Measurements from ENCODE around the gene PCDHGA6. TPM values are rescaled to one million over a fixed set of nuclear protein-coding genes. Genes with fewer than 3 reads are reported as not detected.

PCDHGA6 gene
- total and polyA plus RNA-seq, 2 donors (not counting 1 experiment from before 2014, with no cell fraction given): 0.78 to 2.5 TPM

GRCh38 chr5:141383345-141383744 is 9.7 kb downstream of the PCDHGA6 start:
- Histone ChIP-seq H3K4me1 (ENCODE audit: control insufficient read depth in 2 of 2, insufficient read depth in 2 of 2, low read length in 2 of 2) (no peaks in the 10 kb centered on the region), H3K27me3 (replicated peaks in 1 of 4; ENCODE audit: control extremely low read depth in 1 of 4, control insufficient read depth in 3 of 4, insufficient read depth in 4 of 4, low read length in 3 of 4) (peaks cover 0 to 44% (median 30%) of the 10 kb centered on the region in 4 experiments), H3K4me3 (ENCODE audit: control extremely low read depth in 1 of 5, extremely low read depth in 1 of 5, insufficient read depth in 1 of 5, low read depth in 2 of 5, low read length in 4 of 5) (no peak overlapping the region), H3K9me3 (ENCODE audit: control extremely low read depth in 1 of 3, control insufficient read depth in 2 of 3, insufficient read depth in 1 of 3, low read length in 2 of 3) (peaks cover 6 to 35% (median 23%) of the 10 kb centered on the region in 3 donors), H4K20me1 (ENCODE audit: control insufficient read depth, insufficient read depth, low read length, poor library complexity, severe bottlenecking) (no peaks in the 10 kb centered on the region), H3K36me3 (replicated peaks in 1 of 2; ENCODE audit: control extremely low read depth in 1 of 2, control insufficient read depth in 1 of 2, extremely low read depth in 1 of 2, insufficient read depth in 2 of 2, low read length in 1 of 2) (no peaks in the 10 kb centered on the region), H3K27ac (ENCODE audit: low read length in 2 of 2) (no peak overlapping the region), H2AFZ (ENCODE audit: insufficient read depth, low read depth, low read length, poor library complexity, severe bottlenecking) (no peak overlapping the region), H3K9ac (ENCODE audit: low read length) (no peak overlapping the region), H3K79me2 (ENCODE audit: control insufficient read depth, insufficient read depth, low read length) (no peaks in the 10 kb centered on the region), H3K4me2 (replicated peaks; ENCODE audit: low read depth, low read length, poor library complexity, severe bottlenecking) (no peak overlapping the region)
- H3K9me3 Mint-ChIP-seq (ENCODE audit: insufficient read depth): peaks cover 7% of the 10 kb centered on the region
- ChIA-PET CTCF (no interaction called here), POLR2A (no interaction called here)
- DNase-seq: no peak
- peak overlapping the region; percentile 81 for H3K4me3 Mint-ChIP-seq
- peaks cover 60% of the 10 kb centered on the region for H3K27me3 Mint-ChIP-seq
- intact Hi-C loops (cut with micrococcal nuclease): no loop called here
- H3K4me1 Mint-ChIP-seq: peaks cover 3% of the 10 kb centered on the region
- TF ChIP-seq CTCF (IDR thresholded peaks at IDR 0.05) (no peak), EZH2 (IDR thresholded peaks at IDR 0.05; ENCODE audit: borderline replicate concordance, insufficient read depth, low read depth, low read length, poor library complexity, severe bottlenecking) (no peak)
- H3K27ac Mint-ChIP-seq: no peak overlapping the region
- WGBS (ENCODE audit: insufficient coverage): 44% methylated on average over 13 of the region's 21 CpGs
- no peak for ATAC-seq (ENCODE audit: low read depth)

GRCh38 chr5:141384471-141385267 is 11.0 kb downstream of the PCDHGA6 start:
- Histone ChIP-seq H3K4me3 (ENCODE audit: control extremely low read depth in 1 of 5, extremely low read depth in 1 of 5, insufficient read depth in 1 of 5, low read depth in 2 of 5, low read length in 4 of 5) (no peak overlapping the region), H3K9ac (ENCODE audit: low read length) (no peak overlapping the region), H4K20me1 (ENCODE audit: control insufficient read depth, insufficient read depth, low read length, poor library complexity, severe bottlenecking) (no peaks in the 10 kb centered on the region), H3K4me2 (replicated peaks; ENCODE audit: low read depth, low read length, poor library complexity, severe bottlenecking) (no peak overlapping the region), H3K4me1 (ENCODE audit: control insufficient read depth in 2 of 2, insufficient read depth in 2 of 2, low read length in 2 of 2) (no peaks in the 10 kb centered on the region), H2AFZ (ENCODE audit: insufficient read depth, low read depth, low read length, poor library complexity, severe bottlenecking) (no peak overlapping the region), H3K9me3 (ENCODE audit: control extremely low read depth in 1 of 3, control insufficient read depth in 2 of 3, insufficient read depth in 1 of 3, low read length in 2 of 3) (peaks cover 6 to 45% (median 23%) of the 10 kb centered on the region in 3 donors), H3K36me3 (replicated peaks in 1 of 2; ENCODE audit: control extremely low read depth in 1 of 2, control insufficient read depth in 1 of 2, extremely low read depth in 1 of 2, insufficient read depth in 2 of 2, low read length in 1 of 2) (no peaks in the 10 kb centered on the region), H3K27ac (ENCODE audit: low read length in 2 of 2) (no peak overlapping the region), H3K27me3 (replicated peaks in 1 of 4; ENCODE audit: control extremely low read depth in 1 of 4, control insufficient read depth in 3 of 4, insufficient read depth in 4 of 4, low read length in 3 of 4) (peaks cover 0 to 56% (median 34%) of the 10 kb centered on the region in 4 experiments), H3K79me2 (ENCODE audit: control insufficient read depth, insufficient read depth, low read length) (no peaks in the 10 kb centered on the region)
- Mint-ChIP-seq H3K27ac (no peak overlapping the region), H3K9me3 (ENCODE audit: insufficient read depth) (peaks cover 9% of the 10 kb centered on the region), H3K27me3 (peaks cover 66% of the 10 kb centered on the region), H3K4me3 (no peak overlapping the region), H3K4me1 (peaks cover 3% of the 10 kb centered on the region)
- TF ChIP-seq CTCF (IDR thresholded peaks at IDR 0.05): no peak
- ATAC-seq (ENCODE audit: low read depth) (no peak), DNase-seq (no peak)
- POLR2A ChIA-PET: no interaction called here
- 56% methylated on average over 40 of the region's 43 CpGs for WGBS (ENCODE audit: insufficient coverage)
- intact Hi-C loops (cut with micrococcal nuclease): no loop called here
- CTCF ChIA-PET: no interaction called here

Measured in B cell (primary cell).